ENCODE results near the gene AHI1. TPM values are rescaled to one million over a fixed set of nuclear protein-coding genes. Genes with fewer than 3 reads are reported as not detected.
"Not testable (repeated sequence)": the region's sequence is repeated elsewhere in the genome, so short reads cannot be mapped to it uniquely, and the experiment has no call there.

Gene AHI1
- total RNA-seq, 4 donors from 2014 or later, result 30.8 to 57.6 (median 38.0) TPM

- Histone ChIP-seq H3K4me3 (no peak overlapping the region), H3K4me1 (no peaks in the 10 kb centered on the region), H3K27me3 (no peaks in the 10 kb centered on the region), H3K9me3 (no peaks in the 10 kb centered on the region), H3K27ac (no peak overlapping the region), H3K36me3 (no peaks in the 10 kb centered on the region)
- WGBS, 2 donors, result 71 to 75% methylated on average over 9 of the region's 9 CpGs
- no peak for DNase-seq (ENCODE audit: low spot score in 2 of 2)
- TF ChIP-seq EP300 (IDR thresholded peaks at IDR 0.05) (no peak), CTCF (IDR thresholded peaks at IDR 0.05) (no peak), POLR2A (IDR thresholded peaks at IDR 0.05) (no peak)
These were observed 246.6 kb downstream of the AHI1 start for GRCh38 chr6:135250751-135251497.

- 85 to 86% methylated on average over 9 of the region's 9 CpGs for WGBS, 2 donors
- DNase-seq (ENCODE audit: low spot score in 2 of 2), result no peak
- no peak overlapping the region for H3K4me3 ChIP-seq
- H3K9me3 ChIP-seq, result no peaks in the 10 kb centered on the region
- no peak overlapping the region for H3K27ac ChIP-seq
- H3K36me3 ChIP-seq, result no peaks in the 10 kb centered on the region
- no peaks in the 10 kb centered on the region for H3K4me1 ChIP-seq
- H3K27me3 ChIP-seq, result no peaks in the 10 kb centered on the region
- TF ChIP-seq POLR2A (IDR thresholded peaks at IDR 0.05) (no peak), EP300 (IDR thresholded peaks at IDR 0.05) (no peak), CTCF (IDR thresholded peaks at IDR 0.05) (no peak)
These were observed 247.3 kb downstream of the AHI1 start for GRCh38 chr6:135250234-135250633.

DNA sequence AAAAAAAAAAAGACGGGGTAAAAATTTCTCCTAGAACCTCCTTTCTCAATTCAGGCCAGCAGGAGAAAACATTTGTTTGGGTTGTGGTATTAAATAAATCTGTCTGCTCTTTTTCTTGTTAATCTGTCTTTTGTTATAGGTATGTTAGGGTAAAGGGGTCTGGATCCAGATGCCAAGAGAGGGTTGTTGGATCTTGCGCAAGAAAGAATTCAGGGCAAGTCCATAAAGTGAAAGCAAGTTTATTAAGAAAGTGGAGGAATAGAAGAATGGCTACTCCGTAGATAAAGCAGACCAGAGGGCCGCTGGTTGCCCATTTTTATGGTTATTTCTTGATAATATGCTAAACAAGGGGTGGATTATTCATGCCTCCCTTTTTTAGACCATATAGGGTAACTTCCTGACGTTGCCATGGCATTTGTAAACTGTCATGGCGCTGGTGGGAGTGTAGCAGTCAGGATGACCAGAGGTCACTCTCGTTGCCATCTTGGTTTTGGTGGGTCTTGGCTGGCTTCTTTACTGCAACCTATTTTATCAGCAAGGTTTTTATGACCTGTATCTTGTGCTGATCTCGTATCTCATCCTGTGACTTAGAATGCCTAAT is 251.0 kb downstream of the AHI1 start:
- H3K36me3 ChIP-seq; H3K9me3 ChIP-seq; DNase-seq (ENCODE audit: low spot score in 2 of 2); H3K4me3 ChIP-seq; H3K27me3 ChIP-seq; H3K4me1 ChIP-seq; H3K27ac ChIP-seq: not testable (repeated sequence)
- 85 to 93% methylated on average over 8 of the region's 8 CpGs for WGBS, 2 donors

- H3K27me3 ChIP-seq, result no peaks in the 10 kb centered on the region
- no peak overlapping the region for H3K27ac ChIP-seq
- H3K36me3 ChIP-seq, result no peaks in the 10 kb centered on the region
- no peaks in the 10 kb centered on the region for H3K4me1 ChIP-seq
- H3K9me3 ChIP-seq, result no peaks in the 10 kb centered on the region
- TF ChIP-seq EP300 (IDR thresholded peaks at IDR 0.05), result no peak
- TF ChIP-seq CTCF (IDR thresholded peaks at IDR 0.05), result no peak
- TF ChIP-seq POLR2A (IDR thresholded peaks at IDR 0.05), result no peak
- WGBS, 2 donors, result 90 to 93% methylated on average over 6 of the region's 6 CpGs
- H3K4me3 ChIP-seq, result no peak overlapping the region
- DNase-seq (ENCODE audit: low spot score in 2 of 2), result no peak
These were observed 252.7 kb downstream of the AHI1 start for GRCh38 chr6:135244805-135245204.

GRCh38 chr6:135243871-135244796 is 253.4 kb downstream of the AHI1 start:
- Histone ChIP-seq H3K4me3 (no peak overlapping the region), H3K9me3 (no peaks in the 10 kb centered on the region), H3K4me1 (no peaks in the 10 kb centered on the region), H3K36me3 (no peaks in the 10 kb centered on the region), H3K27me3 (no peaks in the 10 kb centered on the region), H3K27ac (no peak overlapping the region)
- TF ChIP-seq EP300 (IDR thresholded peaks at IDR 0.05) (no peak), CTCF (IDR thresholded peaks at IDR 0.05) (no peak), POLR2A (IDR thresholded peaks at IDR 0.05) (no peak)
- no peak for DNase-seq (ENCODE audit: low spot score in 2 of 2)
- 81 to 86% methylated on average over 7 of the region's 7 CpGs for WGBS, 2 donors

All from tibial nerve (tissue), 4 donors.